ENCODE data around the gene RNF8. TPM values are rescaled to one million over a fixed set of nuclear protein-coding genes. Genes with fewer than 3 reads are reported as not detected.
"Not testable (repeated sequence)": the region's sequence is repeated elsewhere in the genome, so short reads cannot be mapped to it uniquely, and the experiment has no call there.

Gene RNF8
- total RNA-seq, 1 experiment from 2014 or later, result 17.7 TPM

DNA sequence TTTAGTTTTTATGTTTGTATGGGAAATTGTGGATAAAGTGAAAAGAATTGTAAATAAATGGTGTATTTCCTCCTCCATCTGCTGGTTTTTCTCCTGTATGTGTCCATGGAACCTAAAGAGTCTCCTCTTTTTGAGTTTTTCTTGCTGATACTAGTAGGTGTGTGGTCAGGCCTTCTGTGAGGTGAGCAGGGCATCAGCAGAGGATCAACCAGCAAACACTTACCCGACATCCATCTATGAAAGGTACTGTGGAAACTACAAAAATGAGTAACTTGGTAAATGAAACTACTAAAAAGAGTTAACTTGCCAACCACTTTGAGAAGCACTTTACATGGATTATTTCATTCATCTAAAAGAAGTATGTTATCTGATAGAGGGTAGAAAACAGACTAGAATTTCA, 20.9 kb upstream of the RNF8 start:
- POLR2A ChIA-PET, result no interaction called here
- TF ChIP-seq, protein P1, sequence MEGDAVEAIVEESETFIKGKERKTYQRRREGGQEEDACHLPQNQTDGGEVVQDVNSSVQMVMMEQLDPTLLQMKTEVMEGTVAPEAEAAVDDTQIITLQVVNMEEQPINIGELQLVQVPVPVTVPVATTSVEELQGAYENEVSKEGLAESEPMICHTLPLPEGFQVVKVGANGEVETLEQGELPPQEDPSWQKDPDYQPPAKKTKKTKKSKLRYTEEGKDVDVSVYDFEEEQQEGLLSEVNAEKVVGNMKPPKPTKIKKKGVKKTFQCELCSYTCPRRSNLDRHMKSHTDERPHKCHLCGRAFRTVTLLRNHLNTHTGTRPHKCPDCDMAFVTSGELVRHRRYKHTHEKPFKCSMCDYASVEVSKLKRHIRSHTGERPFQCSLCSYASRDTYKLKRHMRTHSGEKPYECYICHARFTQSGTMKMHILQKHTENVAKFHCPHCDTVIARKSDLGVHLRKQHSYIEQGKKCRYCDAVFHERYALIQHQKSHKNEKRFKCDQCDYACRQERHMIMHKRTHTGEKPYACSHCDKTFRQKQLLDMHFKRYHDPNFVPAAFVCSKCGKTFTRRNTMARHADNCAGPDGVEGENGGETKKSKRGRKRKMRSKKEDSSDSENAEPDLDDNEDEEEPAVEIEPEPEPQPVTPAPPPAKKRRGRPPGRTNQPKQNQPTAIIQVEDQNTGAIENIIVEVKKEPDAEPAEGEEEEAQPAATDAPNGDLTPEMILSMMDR (IDR thresholded peaks at IDR 0.05; ENCODE audit: insufficient read depth in 1 of 2, low read depth in 1 of 2, low read length in 1 of 2, severe bottlenecking in 1 of 2, unreplicated experiment in 1 of 2), result no peak
- CTCF ChIA-PET, result no interaction called here

DNA sequence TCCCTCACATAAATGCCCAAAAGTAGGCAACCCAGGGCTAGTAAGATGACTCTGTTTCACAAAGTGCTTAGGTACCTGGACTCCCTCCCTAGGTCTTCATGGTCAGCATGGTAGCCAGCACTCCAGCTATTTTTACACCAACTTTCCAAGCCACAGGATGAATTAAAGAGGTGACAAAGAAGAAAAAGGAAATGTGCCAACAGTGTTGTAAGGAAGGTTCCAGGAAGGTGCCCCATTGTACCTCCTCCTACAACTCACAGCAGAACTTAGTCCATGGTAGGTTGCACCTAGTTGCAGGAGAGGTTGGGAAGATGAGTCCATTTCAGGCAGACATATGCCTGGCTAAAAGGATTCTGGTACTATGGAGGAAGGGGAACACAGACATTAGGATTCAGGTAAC, 19.7 kb upstream of the RNF8 start:
- intact Hi-C loops (cut with micrococcal nuclease; ENCODE audit: unreplicated experiment), result no loop called here
- no peaks in the 10 kb centered on the region for H3K4me1 Mint-ChIP-seq (ENCODE audit: low read depth, unreplicated experiment)
- TF ChIP-seq, protein P1 (IDR thresholded peaks at IDR 0.05; ENCODE audit: insufficient read depth in 1 of 2, low read depth in 1 of 2, low read length in 1 of 2, severe bottlenecking in 1 of 2, unreplicated experiment in 1 of 2), result no peak
- H3K9me3 ChIP-seq, result no peaks in the 10 kb centered on the region
- no peak overlapping the region for H3K4me3 Mint-ChIP-seq (ENCODE audit: unreplicated experiment)
- no peak overlapping the region for H3K4me3 ChIP-seq (ENCODE audit: low read depth, low read length)
- no TSS peak for BruUV-seq (replicated peaks)
- no peaks in the 10 kb centered on the region for H3K27me3 Mint-ChIP-seq (ENCODE audit: insufficient read depth, unreplicated experiment)
- DNase-seq, result no peak
- no peaks in the 10 kb centered on the region for H3K4me1 ChIP-seq
- no peaks in the 10 kb centered on the region for H3K9me3 Mint-ChIP-seq (ENCODE audit: unreplicated experiment)
- H3K27me3 ChIP-seq (replicated peaks; ENCODE audit: control insufficient read depth, insufficient read depth, low read length), result no peaks in the 10 kb centered on the region
- H3K36me3 ChIP-seq (ENCODE audit: control insufficient read depth, insufficient read depth, low read length), result no peaks in the 10 kb centered on the region
- ChIA-PET CTCF (no interaction called here), POLR2A (no interaction called here)
- no peak overlapping the region for H3K27ac Mint-ChIP-seq (ENCODE audit: unreplicated experiment)
- peaks cover 7% of the 10 kb centered on the region for H3K36me3 Mint-ChIP-seq (ENCODE audit: insufficient read depth, unreplicated experiment)

More for the DNA sequence above, 20.9 kb upstream of the RNF8 start:
- Histone ChIP-seq H3K4me3 (ENCODE audit: low read depth, low read length) (no peak overlapping the region), H3K27me3 (replicated peaks; ENCODE audit: control insufficient read depth, insufficient read depth, low read length) (no peaks in the 10 kb centered on the region), H3K9me3 (no peaks in the 10 kb centered on the region), H3K36me3 (ENCODE audit: control insufficient read depth, insufficient read depth, low read length) (no peaks in the 10 kb centered on the region), H3K4me1 (no peaks in the 10 kb centered on the region)
- Mint-ChIP-seq H3K27ac (ENCODE audit: unreplicated experiment) (no peak overlapping the region), H3K36me3 (ENCODE audit: insufficient read depth, unreplicated experiment) (peaks cover 8% of the 10 kb centered on the region), H3K27me3 (ENCODE audit: insufficient read depth, unreplicated experiment) (no peaks in the 10 kb centered on the region), H3K4me1 (ENCODE audit: low read depth, unreplicated experiment) (no peaks in the 10 kb centered on the region), H3K9me3 (ENCODE audit: unreplicated experiment) (no peaks in the 10 kb centered on the region), H3K4me3 (ENCODE audit: unreplicated experiment) (no peak overlapping the region)
- DNase-seq, result no peak
- intact Hi-C loops (cut with micrococcal nuclease; ENCODE audit: unreplicated experiment), result no loop called here
- no TSS peak for BruUV-seq (replicated peaks)

DNA sequence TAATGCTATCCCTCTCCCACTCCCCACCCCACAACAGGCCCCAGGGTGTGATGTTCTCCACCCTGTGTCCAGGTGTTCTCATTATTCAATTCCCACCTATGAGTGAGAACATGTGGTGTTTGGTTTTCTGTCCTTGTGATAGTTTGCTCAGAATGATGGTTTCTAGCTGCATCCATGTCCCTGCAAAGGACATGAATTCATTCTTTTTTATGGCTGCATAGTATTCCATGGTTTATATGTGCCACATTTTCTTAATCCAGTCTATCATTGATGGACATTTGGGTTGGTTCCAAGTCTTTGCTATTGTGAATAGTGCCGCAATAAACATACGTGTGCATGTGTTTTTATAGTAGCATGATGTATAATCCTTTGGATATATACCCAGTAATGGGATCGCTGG, 15.5 kb upstream of the RNF8 start:
- POLR2A ChIA-PET; H3K27me3 ChIP-seq (replicated peaks; ENCODE audit: control insufficient read depth, insufficient read depth, low read length); H3K36me3 Mint-ChIP-seq (ENCODE audit: insufficient read depth, unreplicated experiment); H3K4me3 Mint-ChIP-seq (ENCODE audit: unreplicated experiment); DNase-seq; intact Hi-C loops (cut with micrococcal nuclease; ENCODE audit: unreplicated experiment); H3K36me3 ChIP-seq (ENCODE audit: control insufficient read depth, insufficient read depth, low read length); BruUV-seq (replicated peaks); H3K27ac Mint-ChIP-seq (ENCODE audit: unreplicated experiment); H3K4me1 ChIP-seq; H3K4me3 ChIP-seq (ENCODE audit: low read depth, low read length); H3K27me3 Mint-ChIP-seq (ENCODE audit: insufficient read depth, unreplicated experiment); H3K9me3 Mint-ChIP-seq (ENCODE audit: unreplicated experiment); H3K4me1 Mint-ChIP-seq (ENCODE audit: low read depth, unreplicated experiment); CTCF ChIA-PET; H3K9me3 ChIP-seq: not testable (repeated sequence)

DNA sequence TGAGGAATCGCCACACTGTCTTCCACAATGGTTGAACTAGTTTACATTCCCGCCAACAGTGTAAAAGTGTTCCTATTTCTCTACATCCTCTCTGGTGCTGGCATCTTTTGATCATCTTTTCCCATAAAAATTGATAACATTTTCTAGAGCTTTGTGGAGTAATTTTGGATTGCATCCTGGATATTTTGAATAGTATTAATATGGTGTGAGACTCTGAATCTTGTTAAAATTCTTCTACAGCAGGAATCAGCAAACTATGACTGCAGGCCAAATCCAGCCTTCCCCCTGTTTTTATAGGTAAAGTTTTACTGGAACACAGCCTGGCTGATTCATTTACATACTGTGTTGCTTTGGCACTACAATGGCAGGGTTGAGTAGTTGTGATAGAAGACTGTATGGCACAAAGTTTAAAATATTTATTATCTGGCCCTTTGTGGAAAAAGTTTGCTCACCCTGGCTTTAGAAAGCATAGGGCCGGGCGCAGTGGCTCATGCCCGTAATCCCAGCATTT, 15.0 kb upstream of the RNF8 start:
- no peaks in the 10 kb centered on the region for H3K27me3 Mint-ChIP-seq (ENCODE audit: insufficient read depth, unreplicated experiment)
- no peak overlapping the region for H3K4me3 Mint-ChIP-seq (ENCODE audit: unreplicated experiment)
- ChIA-PET CTCF (no interaction called here), POLR2A (no interaction called here)
- H3K36me3 Mint-ChIP-seq (ENCODE audit: insufficient read depth, unreplicated experiment), result no peaks in the 10 kb centered on the region
- no peak overlapping the region for H3K27ac Mint-ChIP-seq (ENCODE audit: unreplicated experiment)
- Histone ChIP-seq H3K4me1 (no peaks in the 10 kb centered on the region), H3K9me3 (no peaks in the 10 kb centered on the region), H3K4me3 (ENCODE audit: low read depth, low read length) (no peak overlapping the region), H3K27me3 (replicated peaks; ENCODE audit: control insufficient read depth, insufficient read depth, low read length) (no peaks in the 10 kb centered on the region), H3K36me3 (ENCODE audit: control insufficient read depth, insufficient read depth, low read length) (no peaks in the 10 kb centered on the region)
- H3K9me3 Mint-ChIP-seq (ENCODE audit: unreplicated experiment), result no peaks in the 10 kb centered on the region
- TF ChIP-seq, protein P1 (IDR thresholded peaks at IDR 0.05; ENCODE audit: insufficient read depth in 1 of 2, low read depth in 1 of 2, low read length in 1 of 2, severe bottlenecking in 1 of 2, unreplicated experiment in 1 of 2), result no peak
- BruUV-seq (replicated peaks), result no TSS peak
- intact Hi-C loops (cut with micrococcal nuclease; ENCODE audit: unreplicated experiment), result no loop called here
- no peak for DNase-seq
- H3K4me1 Mint-ChIP-seq (ENCODE audit: low read depth, unreplicated experiment), result no peaks in the 10 kb centered on the region

Data from Caco-2 (cell line).